ENCODE data around the gene RPS15. TPM values are rescaled to one million over a fixed set of nuclear protein-coding genes. Genes with fewer than 3 reads are reported as not detected.

The RPS15 gene
- total and polyA plus RNA-seq, 2 of the 13 experiments (the other 11 are each of a cell fraction or from before 2014, with no cell fraction given), result 695 to 1,411 TPM

DNA sequence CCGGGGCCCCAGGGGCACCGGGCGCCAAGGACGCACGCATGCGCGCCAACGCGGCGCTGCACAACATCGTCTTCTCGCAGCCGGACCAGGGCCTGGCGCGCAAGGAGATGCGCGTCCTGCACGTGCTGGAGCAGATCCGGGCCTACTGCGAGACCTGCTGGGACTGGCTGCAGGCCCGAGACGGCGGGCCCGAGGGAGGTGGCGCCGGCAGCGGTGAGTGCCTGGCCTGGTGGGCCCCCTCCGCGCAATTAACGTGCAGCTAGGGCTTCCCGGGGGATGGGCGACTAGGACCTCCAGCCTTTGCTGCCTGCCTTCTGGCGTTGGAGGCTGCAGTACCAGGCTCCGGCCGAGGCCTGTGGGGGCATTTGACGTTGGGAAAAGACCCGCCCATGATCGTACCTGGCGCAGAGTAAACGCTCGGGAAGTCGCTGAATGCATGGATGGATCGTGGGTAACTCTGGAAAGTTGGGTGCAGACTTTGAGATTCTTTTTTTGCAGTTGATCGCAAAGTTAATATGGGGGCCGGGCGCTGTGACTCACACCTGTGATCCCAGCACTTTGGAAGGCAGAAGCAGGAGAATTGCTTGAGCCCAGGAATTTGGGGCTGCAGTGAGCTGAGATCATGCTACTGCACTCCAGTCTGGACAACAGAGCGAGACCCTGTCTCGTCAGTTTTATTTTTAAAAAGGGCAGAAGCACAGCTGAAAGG, 19.0 kb downstream of the RPS15 start (continued):
- TF ChIP-seq MAX (IDR thresholded peaks at IDR 0.05) (peak; percentile 63), SP4 (CRISPR knock-in tag; IDR thresholded peaks at IDR 0.05) (no peak), PRPF4 (IDR thresholded peaks at IDR 0.05; ENCODE audit: low read depth, low read length, poor library complexity, severe bottlenecking) (no peak), CCAR2 (optimal IDR thresholded peaks at IDR 0.05; ENCODE audit: low read depth, low read length) (no peak), REL (CRISPR knock-in tag; conservative IDR thresholded peaks at IDR 0.05) (no peak), GABPB1 (CRISPR knock-in tag; IDR thresholded peaks at IDR 0.05) (0 out of 2 replicates have a peak, but pooled peaks have one; percentile 39), AKAP8 (CRISPR knock-in tag; IDR thresholded peaks at IDR 0.05) (peak; percentile 89), XRCC5 (optimal IDR thresholded peaks at IDR 0.05; ENCODE audit: low read length) (no peak), EHMT2 (IDR thresholded peaks at IDR 0.05; ENCODE audit: borderline replicate concordance, low read depth, low read length) (no peak), ATF2 (CRISPR knock-in tag; IDR thresholded peaks at IDR 0.05) (no peak), PHF8 (CRISPR knock-in tag; IDR thresholded peaks at IDR 0.05) (no peak), ZBTB39 (CRISPR knock-in tag; IDR thresholded peaks at IDR 0.05) (0 out of 2 replicates have a peak, but pooled peaks have one; percentile 32), MZF1 (CRISPR knock-in tag; IDR thresholded peaks at IDR 0.05; ENCODE audit: borderline replicate concordance) (no peak), HOXA7 (CRISPR knock-in tag; IDR thresholded peaks at IDR 0.05) (no peak), GATAD2A (CRISPR knock-in tag; IDR thresholded peaks at IDR 0.05) (no peak), DPF2 (CRISPR knock-in tag; IDR thresholded peaks at IDR 0.05; ENCODE audit: borderline replicate concordance, low read depth) (no peak), FLYWCH1 (CRISPR knock-in tag; IDR thresholded peaks at IDR 0.05) (no peak), ZNF317 (CRISPR knock-in tag; IDR thresholded peaks at IDR 0.05) (no peak), NCOA1 (CRISPR knock-in tag; IDR thresholded peaks at IDR 0.05) (no peak), ZFY (CRISPR knock-in tag; IDR thresholded peaks at IDR 0.05) (peak; percentile 41; the same call in 1 of the 2 replicates), AGO2 (optimal IDR thresholded peaks at IDR 0.05; ENCODE audit: low read depth, low read length) (peak; percentile 96)
- TF ChIP-seq, protein P1, sequence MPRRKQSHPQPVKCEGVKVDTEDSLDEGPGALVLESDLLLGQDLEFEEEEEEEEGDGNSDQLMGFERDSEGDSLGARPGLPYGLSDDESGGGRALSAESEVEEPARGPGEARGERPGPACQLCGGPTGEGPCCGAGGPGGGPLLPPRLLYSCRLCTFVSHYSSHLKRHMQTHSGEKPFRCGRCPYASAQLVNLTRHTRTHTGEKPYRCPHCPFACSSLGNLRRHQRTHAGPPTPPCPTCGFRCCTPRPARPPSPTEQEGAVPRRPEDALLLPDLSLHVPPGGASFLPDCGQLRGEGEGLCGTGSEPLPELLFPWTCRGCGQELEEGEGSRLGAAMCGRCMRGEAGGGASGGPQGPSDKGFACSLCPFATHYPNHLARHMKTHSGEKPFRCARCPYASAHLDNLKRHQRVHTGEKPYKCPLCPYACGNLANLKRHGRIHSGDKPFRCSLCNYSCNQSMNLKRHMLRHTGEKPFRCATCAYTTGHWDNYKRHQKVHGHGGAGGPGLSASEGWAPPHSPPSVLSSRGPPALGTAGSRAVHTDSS (CRISPR knock-in tag; conservative IDR thresholded peaks at IDR 0.05), result no peak
- TF ChIP-seq, protein P2, sequence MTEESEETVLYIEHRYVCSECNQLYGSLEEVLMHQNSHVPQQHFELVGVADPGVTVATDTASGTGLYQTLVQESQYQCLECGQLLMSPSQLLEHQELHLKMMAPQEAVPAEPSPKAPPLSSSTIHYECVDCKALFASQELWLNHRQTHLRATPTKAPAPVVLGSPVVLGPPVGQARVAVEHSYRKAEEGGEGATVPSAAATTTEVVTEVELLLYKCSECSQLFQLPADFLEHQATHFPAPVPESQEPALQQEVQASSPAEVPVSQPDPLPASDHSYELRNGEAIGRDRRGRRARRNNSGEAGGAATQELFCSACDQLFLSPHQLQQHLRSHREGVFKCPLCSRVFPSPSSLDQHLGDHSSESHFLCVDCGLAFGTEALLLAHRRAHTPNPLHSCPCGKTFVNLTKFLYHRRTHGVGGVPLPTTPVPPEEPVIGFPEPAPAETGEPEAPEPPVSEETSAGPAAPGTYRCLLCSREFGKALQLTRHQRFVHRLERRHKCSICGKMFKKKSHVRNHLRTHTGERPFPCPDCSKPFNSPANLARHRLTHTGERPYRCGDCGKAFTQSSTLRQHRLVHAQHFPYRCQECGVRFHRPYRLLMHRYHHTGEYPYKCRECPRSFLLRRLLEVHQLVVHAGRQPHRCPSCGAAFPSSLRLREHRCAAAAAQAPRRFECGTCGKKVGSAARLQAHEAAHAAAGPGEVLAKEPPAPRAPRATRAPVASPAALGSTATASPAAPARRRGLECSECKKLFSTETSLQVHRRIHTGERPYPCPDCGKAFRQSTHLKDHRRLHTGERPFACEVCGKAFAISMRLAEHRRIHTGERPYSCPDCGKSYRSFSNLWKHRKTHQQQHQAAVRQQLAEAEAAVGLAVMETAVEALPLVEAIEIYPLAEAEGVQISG (CRISPR knock-in tag; IDR thresholded peaks at IDR 0.05), result no peak
